ENCODE measurements around the gene PDIA2.
"Not testable (repeated sequence)": the region's sequence is repeated elsewhere in the genome, so short reads cannot be mapped to it uniquely, and the experiment has no call there.

The PDIA2 gene, protein sequence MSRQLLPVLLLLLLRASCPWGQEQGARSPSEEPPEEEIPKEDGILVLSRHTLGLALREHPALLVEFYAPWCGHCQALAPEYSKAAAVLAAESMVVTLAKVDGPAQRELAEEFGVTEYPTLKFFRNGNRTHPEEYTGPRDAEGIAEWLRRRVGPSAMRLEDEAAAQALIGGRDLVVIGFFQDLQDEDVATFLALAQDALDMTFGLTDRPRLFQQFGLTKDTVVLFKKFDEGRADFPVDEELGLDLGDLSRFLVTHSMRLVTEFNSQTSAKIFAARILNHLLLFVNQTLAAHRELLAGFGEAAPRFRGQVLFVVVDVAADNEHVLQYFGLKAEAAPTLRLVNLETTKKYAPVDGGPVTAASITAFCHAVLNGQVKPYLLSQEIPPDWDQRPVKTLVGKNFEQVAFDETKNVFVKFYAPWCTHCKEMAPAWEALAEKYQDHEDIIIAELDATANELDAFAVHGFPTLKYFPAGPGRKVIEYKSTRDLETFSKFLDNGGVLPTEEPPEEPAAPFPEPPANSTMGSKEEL

DNA sequence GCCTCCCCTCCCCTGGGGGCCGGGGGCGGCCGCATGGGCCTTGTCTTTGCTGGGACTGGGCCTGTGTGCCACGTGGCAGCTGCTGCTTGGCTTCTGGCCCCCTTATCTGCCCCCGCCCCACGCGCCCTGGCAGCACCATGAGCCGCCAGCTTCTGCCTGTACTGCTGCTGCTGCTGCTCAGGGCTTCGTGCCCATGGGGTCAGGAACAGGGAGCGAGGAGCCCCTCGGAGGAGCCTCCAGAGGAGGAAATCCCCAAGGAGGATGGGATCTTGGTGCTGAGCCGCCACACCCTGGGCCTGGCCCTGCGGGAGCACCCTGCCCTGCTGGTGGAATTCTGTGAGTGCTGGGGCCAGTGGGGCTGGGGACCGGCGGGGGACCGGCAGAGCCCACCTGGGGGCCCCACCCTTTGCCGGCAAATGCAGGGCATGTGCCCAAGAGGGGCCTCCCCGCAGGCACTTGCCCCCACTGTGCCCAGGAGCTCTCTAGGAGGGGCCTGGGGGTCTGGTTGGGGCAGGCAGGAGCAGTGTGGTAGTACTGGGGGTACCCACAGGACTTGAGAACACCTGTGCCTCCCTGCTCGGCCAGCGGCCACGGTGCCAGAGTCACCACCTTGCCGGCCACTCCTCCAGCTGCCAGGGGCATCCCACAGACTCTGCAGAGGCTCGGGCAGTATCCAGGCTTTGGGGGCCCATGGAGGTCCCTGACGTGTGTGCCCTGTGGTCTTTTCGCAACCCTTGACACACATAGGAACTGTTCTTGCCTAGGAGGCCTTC lies at the start of gene PDIA2:
PDIA2 (plus strand) TSS at position 132 of the 773 bp plus-strand sequence; CDS start at position 138, 6 bp downstream.
- no peak for DNase-seq (ENCODE audit: low read depth in 3 of 3)

DNA sequence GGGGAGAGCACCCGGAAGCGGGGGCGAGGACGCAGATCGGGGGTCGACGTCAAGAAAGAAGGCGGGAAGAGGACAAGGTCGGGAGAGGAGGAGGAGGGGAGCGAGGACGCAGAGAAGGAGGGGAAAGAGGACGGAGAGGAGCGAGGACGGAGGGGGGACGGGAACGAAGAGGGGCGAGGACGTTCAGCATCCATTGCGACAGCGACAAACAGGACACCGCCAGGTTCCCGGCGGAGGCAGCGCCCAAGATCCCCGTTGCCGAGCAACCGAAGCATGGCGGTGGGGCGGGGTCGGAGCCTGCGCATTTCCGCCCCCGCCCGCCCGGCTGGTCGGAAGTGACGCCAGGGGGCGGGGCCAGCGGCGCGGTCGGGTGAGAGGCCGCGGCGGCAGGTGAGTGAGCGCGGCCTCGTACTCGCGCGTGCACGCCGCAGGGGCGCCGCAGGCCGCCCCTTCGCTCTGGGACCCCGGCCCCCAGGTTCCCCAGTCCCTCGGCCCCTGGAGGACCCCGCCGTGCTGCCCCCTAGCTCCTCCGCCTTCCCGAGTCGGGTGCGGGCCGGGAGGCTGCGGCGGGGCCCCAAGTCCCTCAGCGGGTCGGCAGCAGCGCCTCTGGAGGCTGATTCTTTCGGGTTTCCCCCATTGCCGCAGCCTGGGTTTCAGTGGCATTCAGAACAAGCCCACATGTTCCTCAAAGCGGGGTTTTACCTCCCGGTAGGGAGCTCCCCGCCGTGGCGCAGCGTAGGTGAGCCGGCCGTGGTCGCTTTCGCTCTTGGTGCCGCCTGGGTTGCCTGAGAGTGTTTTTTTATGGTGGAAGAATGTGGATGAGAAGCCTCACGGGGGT lies 48.3 kb upstream of the PDIA2 start, which contains the start of gene FAM234A:
FAM234A (plus strand) TSS at position 354 of the 838 bp plus-strand sequence. CDS start 19,593 bp downstream, outside the sequence.
- DNase-seq (ENCODE audit: low read depth in 3 of 3) = peak; percentile 90 to 98 (median 90)

DNA sequence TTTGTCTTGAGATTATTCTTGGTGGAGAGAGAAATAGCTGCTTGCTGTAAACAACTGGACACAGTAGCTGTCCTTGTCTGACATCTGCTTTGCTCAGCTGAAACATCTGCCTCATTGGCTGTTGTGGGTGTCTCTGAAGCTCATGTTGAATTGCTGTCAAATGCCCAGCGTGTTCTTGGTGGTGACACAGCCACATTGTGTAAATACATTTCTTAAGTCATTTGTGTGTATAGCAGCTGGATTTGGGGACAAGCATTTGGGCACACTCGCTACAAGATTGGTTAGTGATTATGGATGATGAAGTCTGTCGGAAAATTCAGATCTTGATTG lies 43.1 kb upstream of the PDIA2 start:
- no peak for DNase-seq (ENCODE audit: low read depth in 3 of 3)

DNA sequence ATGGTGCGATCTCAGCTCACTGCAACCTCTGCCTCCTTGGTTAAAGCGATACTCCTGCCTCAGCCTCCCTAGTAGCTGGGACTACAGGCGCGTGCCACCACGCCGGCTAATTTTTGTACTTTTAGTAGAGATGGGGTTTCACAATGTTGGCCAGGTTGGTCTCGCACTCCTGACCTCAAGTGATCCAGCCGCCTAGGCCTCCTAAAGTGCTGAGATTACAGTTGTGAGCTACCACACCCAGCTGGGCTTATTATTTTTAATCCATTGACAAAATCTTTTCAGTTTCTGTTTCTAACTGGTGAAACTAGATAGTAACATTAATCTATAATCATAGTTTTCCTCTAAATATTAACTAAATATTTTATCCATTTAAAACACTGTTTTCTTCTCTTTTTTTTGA lies 42.4 kb upstream of the PDIA2 start:
- no peak for DNase-seq (ENCODE audit: low read depth in 3 of 3)

DNA sequence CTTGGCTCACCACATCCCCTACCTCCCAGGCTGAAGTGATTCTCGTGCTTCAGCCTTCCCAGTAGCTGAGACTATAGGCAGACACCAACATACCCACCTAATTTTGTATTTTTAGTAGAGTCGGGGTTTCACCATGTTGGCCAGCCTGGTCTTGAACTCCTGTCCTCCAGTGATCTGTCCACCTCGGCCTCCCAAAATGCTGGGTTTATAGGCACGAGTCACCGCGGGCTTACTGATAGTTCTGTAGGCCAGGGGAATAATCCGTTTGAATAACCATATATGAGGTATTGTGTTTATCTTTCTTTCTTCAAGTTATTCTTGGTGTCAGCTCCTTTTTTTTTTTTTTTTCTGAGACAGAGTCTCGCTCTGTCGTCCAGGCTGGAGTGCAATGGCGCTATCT lies 40.7 kb upstream of the PDIA2 start:
- DNase-seq (ENCODE audit: low read depth in 3 of 3) = no peak

DNA sequence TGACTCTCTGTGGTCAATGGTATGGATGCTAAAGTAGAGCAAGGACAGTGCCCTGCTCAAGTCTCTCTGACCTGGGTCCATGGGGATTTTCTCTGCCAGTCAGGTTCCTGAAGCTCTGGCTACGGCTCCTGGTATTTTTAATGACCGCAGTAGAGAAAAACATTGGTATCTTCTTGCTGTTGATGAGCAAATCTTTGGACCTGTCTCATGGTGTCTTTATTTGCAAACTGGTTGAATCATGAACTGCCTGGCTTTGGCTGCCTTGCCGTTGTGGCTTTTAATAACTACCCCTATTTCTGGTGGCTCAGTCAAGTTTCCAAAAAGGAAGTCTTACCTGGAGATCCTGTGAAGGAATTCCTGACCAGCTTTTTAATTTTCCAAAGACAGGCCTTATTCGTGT lies 39.6 kb upstream of the PDIA2 start:
- DNase-seq (ENCODE audit: low read depth in 3 of 3) = no peak

DNA sequence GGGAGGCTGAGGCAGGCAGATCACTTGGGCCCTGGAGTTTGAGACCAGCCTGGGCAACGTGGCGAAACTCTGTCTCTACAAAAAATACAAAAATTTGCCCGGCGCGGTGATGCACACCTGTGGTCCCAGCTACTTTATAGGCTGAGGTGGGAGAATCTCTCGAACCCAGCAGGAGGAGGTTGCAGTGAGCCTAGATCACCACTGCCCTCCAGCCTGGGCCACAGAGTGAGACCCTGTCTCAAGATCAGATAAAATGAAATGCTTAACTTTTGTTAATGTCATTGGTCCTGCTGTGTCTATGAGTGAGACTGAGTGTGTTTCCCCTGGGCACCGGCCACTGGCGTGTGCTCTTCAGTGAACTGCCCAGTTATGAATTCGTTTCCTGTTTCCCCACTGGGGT lies 37.9 kb upstream of the PDIA2 start:
- DNase-seq (ENCODE audit: low read depth in 3 of 3) = no peak

DNA sequence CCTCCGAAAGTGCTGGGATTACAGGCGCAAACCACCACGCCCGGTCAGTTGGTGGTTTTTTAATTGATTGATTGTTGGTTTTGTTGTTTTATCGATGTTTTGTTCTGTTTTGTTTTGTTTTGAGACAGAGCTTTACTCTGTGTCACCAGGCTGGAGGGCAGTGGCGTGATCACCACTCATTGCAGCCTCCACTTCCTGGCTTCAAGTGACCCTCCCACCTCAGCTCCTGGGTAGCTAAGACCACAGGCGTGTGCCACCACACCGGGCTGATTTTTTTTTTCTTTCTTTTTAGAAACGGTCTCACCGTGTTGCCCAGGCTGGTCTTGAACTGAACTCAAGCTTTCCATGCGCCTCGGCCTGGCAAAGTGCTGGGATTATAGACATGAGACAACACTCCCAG lies 35.9 kb upstream of the PDIA2 start:
- DNase-seq (ENCODE audit: low read depth in 3 of 3) = no peak

DNA sequence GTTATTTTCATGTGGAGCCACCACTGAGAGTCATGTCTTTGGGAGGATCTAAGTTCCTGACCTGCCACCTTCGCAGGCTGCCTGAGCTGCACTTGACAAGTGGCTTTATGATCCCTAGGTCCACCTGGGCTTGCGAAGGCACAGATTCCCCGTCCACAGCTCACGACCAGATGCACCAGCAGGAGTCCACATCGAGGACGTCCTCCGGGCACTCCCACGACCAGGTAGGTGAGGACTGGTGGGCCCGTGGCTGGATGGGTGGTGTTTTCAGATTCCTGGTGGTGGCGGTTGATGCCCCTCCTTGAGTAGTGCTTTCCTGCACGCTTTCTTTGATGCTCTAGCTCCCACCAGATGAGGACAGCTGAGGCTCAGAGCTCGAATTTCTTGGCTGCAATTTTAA lies 33.5 kb upstream of the PDIA2 start:
- DNase-seq (ENCODE audit: low read depth in 3 of 3) = no peak

DNA sequence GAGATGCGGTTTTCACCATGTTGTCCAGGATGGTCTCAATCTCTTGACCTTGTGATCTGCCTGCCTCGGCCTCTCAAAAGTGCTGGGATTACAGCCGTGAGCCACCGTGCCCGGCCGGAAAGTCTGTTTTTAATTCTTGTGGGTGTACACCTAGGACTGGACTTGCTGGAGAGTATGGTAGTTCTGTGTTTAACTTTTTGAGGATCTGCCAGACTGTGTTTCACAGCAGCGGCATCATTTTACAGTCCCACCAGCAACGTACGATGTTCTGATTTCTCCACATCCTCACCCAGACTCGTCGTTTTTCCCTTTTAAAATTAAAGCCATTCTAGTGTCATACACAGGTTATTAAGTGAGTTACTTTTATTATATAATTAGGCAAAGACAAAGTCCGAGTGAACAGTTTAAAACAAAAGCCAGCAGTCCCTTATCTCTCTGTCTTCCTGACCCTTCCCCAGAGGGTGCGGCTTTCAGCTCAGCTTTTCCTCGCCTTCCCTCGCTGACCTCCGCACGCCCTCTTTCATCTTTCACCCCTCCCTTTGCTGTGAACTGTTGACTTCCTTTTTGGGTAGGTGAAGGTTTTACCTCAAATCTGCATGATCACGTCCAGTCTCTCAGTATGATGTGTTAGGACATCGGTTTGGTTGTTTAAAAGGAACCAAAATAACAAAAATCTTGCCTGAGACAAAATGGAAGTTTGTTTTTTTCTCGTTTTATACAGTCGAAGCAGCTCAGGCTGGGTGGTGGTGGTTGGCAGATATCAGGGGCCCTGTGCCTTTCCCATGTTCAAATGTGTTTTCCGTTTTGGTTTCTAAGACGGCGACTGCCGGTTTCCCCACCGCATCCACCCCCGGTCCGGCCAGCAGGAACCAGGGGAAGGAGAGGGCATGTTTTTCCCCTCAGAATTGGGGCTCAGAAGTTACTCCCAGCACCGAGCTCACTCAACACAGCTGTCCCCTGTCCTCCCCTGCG lies 30.3 kb upstream of the PDIA2 start:
- no peak for DNase-seq (ENCODE audit: low read depth in 3 of 3)

DNA sequence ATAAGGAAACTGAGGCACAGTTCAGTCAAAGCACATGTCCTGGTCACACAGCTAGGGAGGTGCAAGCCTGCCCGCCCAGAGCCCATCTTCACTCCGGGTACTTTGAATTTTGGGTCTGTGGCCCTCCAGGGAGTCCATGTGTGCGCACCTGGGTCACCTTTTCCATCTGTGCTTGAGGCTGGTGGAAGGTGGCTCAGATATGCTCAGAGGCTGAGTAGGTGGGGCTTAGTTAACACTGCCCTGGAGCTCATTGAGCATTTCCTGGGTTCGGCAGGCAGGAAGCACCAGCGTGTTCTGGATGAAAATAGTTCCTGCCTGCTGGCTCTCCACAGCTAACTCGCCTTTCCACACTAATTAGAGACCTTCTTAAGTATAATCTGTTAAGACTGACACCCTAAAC lies 29.1 kb upstream of the PDIA2 start:
- DNase-seq (ENCODE audit: low read depth in 3 of 3) = no peak

DNA sequence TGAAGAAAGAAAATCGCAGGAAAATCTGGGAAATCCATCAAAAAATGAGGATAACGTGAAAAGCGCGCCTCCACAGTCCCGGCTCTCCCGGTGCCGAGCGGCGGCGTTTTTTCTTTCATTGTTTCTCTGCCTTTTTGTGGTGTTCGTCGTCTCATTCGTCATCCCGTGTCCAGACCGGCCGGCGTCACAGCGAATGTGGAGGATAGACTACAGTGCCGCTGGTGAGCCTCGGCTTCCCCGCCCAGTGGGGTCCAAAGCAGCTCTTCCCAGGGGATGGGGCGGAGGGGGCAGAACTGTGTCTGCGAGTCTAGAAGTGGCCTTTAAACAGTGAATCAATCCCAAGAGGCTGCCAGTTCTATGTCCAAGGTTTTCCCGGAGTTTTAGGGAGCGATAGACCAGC lies 28.5 kb upstream of the PDIA2 start:
- no peak for DNase-seq (ENCODE audit: low read depth in 3 of 3)

DNA sequence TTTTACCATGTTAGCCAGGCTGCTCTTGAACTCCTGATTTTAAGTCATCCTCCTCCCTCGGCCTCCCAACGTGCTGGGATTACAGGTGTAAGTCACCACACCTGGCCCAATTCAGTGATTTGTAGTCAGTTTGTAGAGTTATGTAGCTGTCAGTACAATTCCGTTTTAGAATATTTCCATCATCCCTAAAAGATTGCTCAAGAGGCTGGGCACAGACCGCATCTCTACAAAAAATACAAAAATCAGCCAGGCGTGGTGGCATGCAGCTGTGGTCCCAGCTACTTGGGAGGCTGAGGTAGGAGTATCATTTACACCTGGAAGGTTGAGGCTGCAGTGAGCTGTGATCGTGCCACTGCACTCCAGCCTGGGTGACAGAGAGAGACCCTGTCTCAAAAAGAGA lies 27.8 kb upstream of the PDIA2 start:
- no peak for DNase-seq (ENCODE audit: low read depth in 3 of 3)

DNA sequence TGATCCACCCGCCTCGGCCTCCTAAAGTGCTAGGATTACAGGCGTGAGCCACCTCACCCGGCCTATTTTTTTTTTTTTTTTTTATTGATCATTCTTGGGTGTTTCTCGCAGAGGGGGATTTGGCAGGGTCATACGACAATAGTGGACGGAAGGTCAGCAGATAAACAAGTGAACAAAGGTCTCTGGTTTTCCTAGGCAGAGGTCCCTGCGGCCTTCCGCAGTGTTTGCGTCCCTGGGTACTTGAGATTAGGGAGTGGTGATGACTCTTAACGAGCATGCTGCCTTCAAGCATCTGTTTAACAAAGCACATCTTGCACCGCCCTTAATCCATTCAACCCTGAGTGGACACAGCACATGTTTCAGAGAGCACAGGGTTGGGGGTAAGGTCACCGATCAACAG lies 24.9 kb upstream of the PDIA2 start:
- not testable (repeated sequence) for DNase-seq (ENCODE audit: low read depth in 3 of 3)

DNA sequence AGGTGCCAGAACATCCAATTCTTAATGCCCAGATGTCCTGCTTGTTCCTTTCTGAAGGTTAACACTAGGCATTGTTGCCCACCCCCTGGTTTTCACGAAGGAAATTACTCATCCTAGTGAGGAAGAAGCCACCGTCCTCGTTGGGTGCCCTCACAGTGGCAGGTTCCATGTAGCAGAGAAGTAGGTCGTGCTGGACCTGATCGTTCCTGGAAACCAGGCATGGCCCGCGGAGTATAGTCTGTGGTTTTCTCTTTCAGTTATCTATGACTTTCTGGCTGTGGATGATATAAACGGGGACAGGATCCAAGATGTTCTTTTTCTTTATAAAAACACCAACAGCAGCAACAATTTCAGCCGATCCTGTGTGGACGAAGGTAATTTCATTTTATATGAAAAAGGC lies 23.7 kb upstream of the PDIA2 start:
- no peak for DNase-seq (ENCODE audit: low read depth in 3 of 3)

DNA sequence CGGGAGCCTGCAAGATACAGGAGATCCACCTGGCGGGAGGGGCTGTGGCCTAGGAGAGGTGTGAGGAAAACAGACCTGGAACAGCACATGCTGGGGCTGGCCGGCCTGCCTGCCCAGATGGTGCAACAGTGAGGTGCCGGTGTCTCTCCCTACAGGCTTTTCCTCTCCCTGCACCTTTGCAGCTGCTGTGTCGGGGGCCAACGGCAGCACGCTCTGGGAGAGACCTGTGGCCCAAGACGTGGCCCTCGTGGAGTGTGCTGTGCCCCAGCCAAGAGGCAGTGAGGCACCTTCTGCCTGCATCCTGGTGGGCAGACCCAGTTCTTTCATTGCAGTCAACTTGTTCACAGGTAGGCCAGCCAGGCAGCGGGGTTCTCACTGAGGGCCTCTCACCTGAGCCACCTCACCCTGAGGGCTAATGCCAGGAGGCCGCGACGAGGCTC lies 23.1 kb upstream of the PDIA2 start:
- no peak for DNase-seq (ENCODE audit: low read depth in 3 of 3)

DNA sequence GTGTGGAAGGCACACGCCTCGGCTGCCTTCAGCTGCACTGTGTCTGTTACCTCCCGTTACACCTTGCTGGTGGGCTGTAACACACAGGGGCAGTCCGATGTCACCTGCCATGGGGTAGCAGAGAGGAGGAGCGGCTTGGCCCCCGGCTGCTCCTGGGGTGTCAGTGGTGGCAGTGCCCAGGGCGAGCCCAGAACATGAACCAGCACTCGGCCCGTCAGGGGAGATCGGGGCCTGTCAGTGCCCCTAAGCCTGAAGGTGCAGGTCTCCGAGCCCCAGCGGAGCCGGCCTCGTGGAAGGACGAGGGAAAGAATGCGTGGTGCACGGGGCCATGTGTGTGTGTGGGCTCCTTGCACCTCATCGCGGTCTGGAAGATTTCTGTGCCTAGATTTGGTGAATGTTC lies 22.6 kb upstream of the PDIA2 start:
- no peak for DNase-seq (ENCODE audit: low read depth in 3 of 3)

DNA sequence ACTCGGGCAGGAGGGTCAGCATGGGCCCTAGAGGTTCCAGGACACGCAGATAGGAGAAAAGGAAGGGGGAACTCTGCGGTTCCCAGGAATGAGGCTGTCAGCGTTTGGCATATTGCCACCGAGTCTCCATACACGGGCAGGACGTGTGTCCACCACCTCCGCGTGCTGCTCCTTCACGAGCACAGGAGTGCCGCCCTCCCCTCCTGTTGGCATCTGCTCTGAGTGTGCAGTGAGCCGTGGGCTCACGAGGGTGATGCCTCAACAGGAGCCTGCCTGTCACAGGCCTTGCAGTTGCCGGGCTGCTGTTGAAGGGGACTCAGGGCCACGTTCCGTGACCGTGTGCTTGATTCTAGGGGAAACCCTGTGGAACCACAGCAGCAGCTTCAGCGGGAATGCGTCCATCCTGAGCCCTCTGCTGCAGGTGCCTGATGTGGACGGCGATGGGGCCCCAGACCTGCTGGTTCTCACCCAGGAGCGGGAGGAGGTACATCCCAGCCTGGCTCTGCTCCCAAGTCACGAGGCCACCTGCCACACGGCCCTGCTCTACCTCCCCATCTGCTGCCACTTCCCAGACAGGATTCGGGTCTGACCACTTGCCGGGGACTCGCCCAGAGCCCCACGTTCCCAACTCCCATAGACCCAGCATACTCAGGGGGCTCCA lies 21.8 kb upstream of the PDIA2 start:
- DNase-seq (ENCODE audit: low read depth in 3 of 3) = no peak

DNA sequence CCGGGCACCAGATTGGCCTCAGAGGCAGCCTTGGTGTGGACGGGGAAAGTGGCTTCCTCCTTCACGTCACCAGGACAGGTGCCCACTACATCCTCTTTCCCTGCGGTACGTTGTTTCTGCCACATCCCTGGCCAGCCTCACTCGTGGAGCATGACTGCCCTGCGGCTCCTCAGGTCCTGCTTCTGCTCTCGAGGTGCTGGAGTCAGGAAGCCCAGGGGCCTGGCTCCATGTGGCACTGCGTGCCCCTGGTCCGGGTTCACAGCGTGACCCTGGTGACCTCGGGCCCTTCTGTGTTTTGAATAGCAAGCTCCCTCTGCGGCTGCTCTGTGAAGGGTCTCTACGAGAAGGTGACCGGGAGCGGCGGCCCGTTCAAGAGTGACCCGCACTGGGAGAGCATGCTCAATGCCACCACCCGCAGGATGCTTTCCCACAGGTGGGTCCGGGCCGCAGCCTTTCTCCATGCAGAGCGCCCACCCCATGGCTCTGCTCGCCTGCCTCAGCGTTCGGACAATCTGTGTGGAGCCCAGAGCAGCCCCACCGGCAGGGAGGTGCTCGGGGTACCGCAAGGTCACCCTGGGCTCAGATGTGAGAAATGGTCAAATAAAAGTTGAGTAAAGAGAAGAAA lies 20.7 kb upstream of the PDIA2 start:
- DNase-seq (ENCODE audit: low read depth in 3 of 3) = no peak
